ENCODE measurements around the gene CNOT4.

DNA sequence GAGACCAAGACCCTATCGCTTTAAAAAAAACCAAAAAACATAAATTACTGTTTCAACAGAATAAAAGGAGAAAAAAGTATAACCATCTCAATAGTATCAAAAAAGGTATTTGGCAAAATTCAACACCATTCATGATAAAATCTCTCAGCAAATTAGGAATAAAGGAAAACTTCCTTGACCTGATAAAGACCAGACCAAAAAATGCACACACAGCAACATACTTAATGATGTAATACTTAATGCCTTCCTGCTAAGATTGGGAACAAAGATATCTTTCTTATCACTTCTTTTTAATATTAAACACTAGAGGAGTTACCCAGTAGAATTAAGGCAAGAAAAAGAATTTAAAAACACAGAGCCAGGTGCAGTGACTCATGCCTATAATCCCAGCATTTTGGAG lies 79.3 kb downstream of the CNOT4 start:
- TF ChIP-seq SIRT6 (IDR thresholded peaks at IDR 0.05; ENCODE audit: low read length) (no peak), EZH2 (IDR thresholded peaks at IDR 0.05; ENCODE audit: low read depth, low read length, severe bottlenecking) (no peak), ZNF274 (IDR thresholded peaks at IDR 0.05; ENCODE audit: borderline replicate concordance, extremely low read depth, low read length) (no peak), TEAD4 (IDR thresholded peaks at IDR 0.05; ENCODE audit: low read depth, low read length) (no peak), CBX5 (IDR thresholded peaks at IDR 0.05; ENCODE audit: low read depth, low read length) (no peak), EP300 (IDR thresholded peaks at IDR 0.05; ENCODE audit: borderline replicate concordance in 1 of 2, low read depth in 2 of 2, low read length in 2 of 2) (no peak), RAD21 (IDR thresholded peaks at IDR 0.05 in 1 of 2, conservative IDR thresholded peaks at IDR 0.05 in 1 of 2; ENCODE audit: low read depth in 2 of 2, low read length in 2 of 2) (no peak), TAF1 (IDR thresholded peaks at IDR 0.05; ENCODE audit: low read depth, low read length) (no peak)
- TF ChIP-seq, protein P1, sequence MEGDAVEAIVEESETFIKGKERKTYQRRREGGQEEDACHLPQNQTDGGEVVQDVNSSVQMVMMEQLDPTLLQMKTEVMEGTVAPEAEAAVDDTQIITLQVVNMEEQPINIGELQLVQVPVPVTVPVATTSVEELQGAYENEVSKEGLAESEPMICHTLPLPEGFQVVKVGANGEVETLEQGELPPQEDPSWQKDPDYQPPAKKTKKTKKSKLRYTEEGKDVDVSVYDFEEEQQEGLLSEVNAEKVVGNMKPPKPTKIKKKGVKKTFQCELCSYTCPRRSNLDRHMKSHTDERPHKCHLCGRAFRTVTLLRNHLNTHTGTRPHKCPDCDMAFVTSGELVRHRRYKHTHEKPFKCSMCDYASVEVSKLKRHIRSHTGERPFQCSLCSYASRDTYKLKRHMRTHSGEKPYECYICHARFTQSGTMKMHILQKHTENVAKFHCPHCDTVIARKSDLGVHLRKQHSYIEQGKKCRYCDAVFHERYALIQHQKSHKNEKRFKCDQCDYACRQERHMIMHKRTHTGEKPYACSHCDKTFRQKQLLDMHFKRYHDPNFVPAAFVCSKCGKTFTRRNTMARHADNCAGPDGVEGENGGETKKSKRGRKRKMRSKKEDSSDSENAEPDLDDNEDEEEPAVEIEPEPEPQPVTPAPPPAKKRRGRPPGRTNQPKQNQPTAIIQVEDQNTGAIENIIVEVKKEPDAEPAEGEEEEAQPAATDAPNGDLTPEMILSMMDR (IDR thresholded peaks at IDR 0.05; ENCODE audit: control extremely low read depth in 1 of 3, insufficient read depth in 1 of 3, low read depth in 1 of 3, low read length in 3 of 3) = no peak
